ENCODE data around the gene TFRC.

DNA sequence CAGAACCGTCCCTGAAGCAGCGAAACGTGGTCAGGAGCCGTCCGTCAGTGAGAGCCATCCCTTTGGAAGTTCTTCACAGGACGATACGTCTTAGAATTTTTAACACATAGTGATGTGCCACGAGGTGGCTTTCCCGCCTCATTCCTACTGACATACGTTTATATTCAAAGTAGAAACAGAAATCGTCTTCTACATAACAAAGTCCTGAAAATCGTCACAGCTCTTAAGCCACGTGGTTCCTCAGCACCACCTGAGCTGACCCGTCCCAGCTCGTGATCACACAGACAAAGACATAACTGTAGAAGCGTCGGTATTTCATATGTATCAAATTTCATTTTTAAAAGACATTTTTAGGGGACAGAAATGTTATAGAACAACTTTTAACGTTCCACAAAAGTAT is 73.5 kb downstream of the TFRC start:
- TF ChIP-seq REST (IDR thresholded peaks at IDR 0.05) (no peak), MAX (IDR thresholded peaks at IDR 0.05) (no peak), YY1 (IDR thresholded peaks at IDR 0.05) (no peak), TAF1 (conservative IDR thresholded peaks at IDR 0.05) (no peak), GABPA (IDR thresholded peaks at IDR 0.05 in 1 of 2, conservative IDR thresholded peaks at IDR 0.05 in 1 of 2) (no peak), HNF4A (conservative IDR thresholded peaks at IDR 0.05) (no peak), EGR1 (IDR thresholded peaks at IDR 0.05; ENCODE audit: low read depth in 2 of 2) (no peak), RAD21 (IDR thresholded peaks at IDR 0.05) (no peak), JUND (IDR thresholded peaks at IDR 0.05) (no peak), RXRA (IDR thresholded peaks at IDR 0.05) (no peak), ATF3 (IDR thresholded peaks at IDR 0.05) (no peak)
- TF ChIP-seq, protein P1, sequence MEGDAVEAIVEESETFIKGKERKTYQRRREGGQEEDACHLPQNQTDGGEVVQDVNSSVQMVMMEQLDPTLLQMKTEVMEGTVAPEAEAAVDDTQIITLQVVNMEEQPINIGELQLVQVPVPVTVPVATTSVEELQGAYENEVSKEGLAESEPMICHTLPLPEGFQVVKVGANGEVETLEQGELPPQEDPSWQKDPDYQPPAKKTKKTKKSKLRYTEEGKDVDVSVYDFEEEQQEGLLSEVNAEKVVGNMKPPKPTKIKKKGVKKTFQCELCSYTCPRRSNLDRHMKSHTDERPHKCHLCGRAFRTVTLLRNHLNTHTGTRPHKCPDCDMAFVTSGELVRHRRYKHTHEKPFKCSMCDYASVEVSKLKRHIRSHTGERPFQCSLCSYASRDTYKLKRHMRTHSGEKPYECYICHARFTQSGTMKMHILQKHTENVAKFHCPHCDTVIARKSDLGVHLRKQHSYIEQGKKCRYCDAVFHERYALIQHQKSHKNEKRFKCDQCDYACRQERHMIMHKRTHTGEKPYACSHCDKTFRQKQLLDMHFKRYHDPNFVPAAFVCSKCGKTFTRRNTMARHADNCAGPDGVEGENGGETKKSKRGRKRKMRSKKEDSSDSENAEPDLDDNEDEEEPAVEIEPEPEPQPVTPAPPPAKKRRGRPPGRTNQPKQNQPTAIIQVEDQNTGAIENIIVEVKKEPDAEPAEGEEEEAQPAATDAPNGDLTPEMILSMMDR (IDR thresholded peaks at IDR 0.05; ENCODE audit: low read depth, low read length, missing input control), result no peak
- TF ChIP-seq, protein P2, sequence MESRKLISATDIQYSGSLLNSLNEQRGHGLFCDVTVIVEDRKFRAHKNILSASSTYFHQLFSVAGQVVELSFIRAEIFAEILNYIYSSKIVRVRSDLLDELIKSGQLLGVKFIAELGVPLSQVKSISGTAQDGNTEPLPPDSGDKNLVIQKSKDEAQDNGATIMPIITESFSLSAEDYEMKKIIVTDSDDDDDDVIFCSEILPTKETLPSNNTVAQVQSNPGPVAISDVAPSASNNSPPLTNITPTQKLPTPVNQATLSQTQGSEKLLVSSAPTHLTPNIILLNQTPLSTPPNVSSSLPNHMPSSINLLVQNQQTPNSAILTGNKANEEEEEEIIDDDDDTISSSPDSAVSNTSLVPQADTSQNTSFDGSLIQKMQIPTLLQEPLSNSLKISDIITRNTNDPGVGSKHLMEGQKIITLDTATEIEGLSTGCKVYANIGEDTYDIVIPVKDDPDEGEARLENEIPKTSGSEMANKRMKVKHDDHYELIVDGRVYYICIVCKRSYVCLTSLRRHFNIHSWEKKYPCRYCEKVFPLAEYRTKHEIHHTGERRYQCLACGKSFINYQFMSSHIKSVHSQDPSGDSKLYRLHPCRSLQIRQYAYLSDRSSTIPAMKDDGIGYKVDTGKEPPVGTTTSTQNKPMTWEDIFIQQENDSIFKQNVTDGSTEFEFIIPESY (IDR thresholded peaks at IDR 0.05), result no peak

Data from liver (tissue), 3 donors.